ENCODE results near the gene DTHD1.

DNA sequence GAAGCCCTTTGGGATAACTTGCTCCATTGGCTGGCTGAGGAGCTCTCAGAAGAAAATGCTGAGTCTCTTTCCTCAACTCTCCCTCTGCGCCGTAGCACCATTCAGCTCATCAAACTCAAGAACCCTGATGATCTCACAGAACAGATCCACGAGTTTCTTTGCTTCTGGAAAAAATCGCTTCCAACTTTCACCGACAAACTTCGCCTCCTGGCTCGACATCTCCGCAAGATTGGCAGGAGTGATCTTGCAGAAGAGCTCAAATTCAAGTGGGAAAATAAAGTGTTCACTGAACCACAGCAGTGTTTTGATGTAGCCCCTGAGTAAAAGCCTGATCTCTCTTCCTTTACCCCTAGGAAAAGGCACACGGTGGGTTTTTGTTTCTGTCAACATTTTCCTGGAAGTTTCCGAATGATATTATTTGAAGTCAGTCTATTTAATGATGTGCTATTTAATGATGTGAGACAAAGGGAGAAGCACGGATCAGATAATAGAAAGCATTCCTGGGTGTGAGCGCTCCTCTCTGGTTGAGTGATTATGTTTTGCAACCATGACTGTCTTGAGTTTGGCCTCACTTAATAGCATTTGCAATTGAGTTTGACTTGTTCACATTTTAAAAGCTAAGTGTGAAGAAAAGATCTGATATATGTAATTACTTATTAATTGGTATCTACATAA lies 62.2 kb downstream of the DTHD1 start:
- TF ChIP-seq, protein P1, sequence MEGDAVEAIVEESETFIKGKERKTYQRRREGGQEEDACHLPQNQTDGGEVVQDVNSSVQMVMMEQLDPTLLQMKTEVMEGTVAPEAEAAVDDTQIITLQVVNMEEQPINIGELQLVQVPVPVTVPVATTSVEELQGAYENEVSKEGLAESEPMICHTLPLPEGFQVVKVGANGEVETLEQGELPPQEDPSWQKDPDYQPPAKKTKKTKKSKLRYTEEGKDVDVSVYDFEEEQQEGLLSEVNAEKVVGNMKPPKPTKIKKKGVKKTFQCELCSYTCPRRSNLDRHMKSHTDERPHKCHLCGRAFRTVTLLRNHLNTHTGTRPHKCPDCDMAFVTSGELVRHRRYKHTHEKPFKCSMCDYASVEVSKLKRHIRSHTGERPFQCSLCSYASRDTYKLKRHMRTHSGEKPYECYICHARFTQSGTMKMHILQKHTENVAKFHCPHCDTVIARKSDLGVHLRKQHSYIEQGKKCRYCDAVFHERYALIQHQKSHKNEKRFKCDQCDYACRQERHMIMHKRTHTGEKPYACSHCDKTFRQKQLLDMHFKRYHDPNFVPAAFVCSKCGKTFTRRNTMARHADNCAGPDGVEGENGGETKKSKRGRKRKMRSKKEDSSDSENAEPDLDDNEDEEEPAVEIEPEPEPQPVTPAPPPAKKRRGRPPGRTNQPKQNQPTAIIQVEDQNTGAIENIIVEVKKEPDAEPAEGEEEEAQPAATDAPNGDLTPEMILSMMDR (IDR thresholded peaks at IDR 0.05), result no peak
- TF ChIP-seq EZH2 (IDR thresholded peaks at IDR 0.05) (no peak), EZH2phosphoT487 (IDR thresholded peaks at IDR 0.05) (no peak)

Data from neural progenitor cell (in vitro differentiated cells).